Neural progenitor cell (in vitro differentiated cells): Measurements from ENCODE around the gene WBP1L.

ENCODE experiments used
- EZH2 ChIP-seq: fragments of 200-600 bp; sonication (generic); IDR thresholded peaks from 2 replicates; pipeline ENCODE4 v1.6.1; 2017; ENCODE audit warnings: antibody characterized with exemption, mild to moderate bottlenecking, moderate library complexity
- EZH2phosphoT487 ChIP-seq: fragments of 200-600 bp; sonication (generic); IDR thresholded peaks from 2 replicates; pipeline ENCODE4 v1.6.1; 2017; ENCODE audit warnings: antibody characterized with exemption
- TF ChIP-seq, protein P1 (sequence below): fragments of 200-600 bp; sonication (generic); IDR thresholded peaks from 2 replicates; pipeline ENCODE4 v1.5.1; 2017; ENCODE audit warnings: antibody characterized with exemption, mild to moderate bottlenecking

- TF ChIP-seq, protein P1, sequence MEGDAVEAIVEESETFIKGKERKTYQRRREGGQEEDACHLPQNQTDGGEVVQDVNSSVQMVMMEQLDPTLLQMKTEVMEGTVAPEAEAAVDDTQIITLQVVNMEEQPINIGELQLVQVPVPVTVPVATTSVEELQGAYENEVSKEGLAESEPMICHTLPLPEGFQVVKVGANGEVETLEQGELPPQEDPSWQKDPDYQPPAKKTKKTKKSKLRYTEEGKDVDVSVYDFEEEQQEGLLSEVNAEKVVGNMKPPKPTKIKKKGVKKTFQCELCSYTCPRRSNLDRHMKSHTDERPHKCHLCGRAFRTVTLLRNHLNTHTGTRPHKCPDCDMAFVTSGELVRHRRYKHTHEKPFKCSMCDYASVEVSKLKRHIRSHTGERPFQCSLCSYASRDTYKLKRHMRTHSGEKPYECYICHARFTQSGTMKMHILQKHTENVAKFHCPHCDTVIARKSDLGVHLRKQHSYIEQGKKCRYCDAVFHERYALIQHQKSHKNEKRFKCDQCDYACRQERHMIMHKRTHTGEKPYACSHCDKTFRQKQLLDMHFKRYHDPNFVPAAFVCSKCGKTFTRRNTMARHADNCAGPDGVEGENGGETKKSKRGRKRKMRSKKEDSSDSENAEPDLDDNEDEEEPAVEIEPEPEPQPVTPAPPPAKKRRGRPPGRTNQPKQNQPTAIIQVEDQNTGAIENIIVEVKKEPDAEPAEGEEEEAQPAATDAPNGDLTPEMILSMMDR: no peak
- no peak for TF ChIP-seq EZH2
- TF ChIP-seq EZH2phosphoT487: no peak
Measured at GRCh38 chr10:102824664-102825063, 80.9 kb downstream of the WBP1L start.
